ENCODE results near the gene FADS2. TPM values are rescaled to one million over a fixed set of nuclear protein-coding genes. Genes with fewer than 3 reads are reported as not detected.
A peak's percentile ranks its signal among the peaks of the same experiment; 100 is the strongest.

The FADS2 gene
- total RNA-seq, 4 donors from 2014 or later, result 1.6 to 30.7 (median 12.0) TPM

- Histone ChIP-seq H3K36me3 (peaks cover 0 to 52% (median 0%) of the 10 kb centered on the region in 3 donors), H3K27me3 (no peaks in the 10 kb centered on the region), H3K9me3 (no peaks in the 10 kb centered on the region), H3K4me3 (no peak overlapping the region), H3K27ac (no peak overlapping the region), H3K4me1 (no peaks in the 10 kb centered on the region)
- TF ChIP-seq CTCF (IDR thresholded peaks at IDR 0.05), result no peak
- no peak for TF ChIP-seq POLR2A (IDR thresholded peaks at IDR 0.05)
- peak in 1 of 3 donors; percentile 45 for DNase-seq
These were observed 23.2 kb downstream of the FADS2 start for GRCh38 chr11:61851113-61851899.

- H3K4me1 ChIP-seq, result no peaks in the 10 kb centered on the region
- H3K36me3 ChIP-seq, result peaks cover 0 to 53% (median 0%) of the 10 kb centered on the region in 3 donors
- no peak for DNase-seq
- H3K27me3 ChIP-seq, result no peaks in the 10 kb centered on the region
- TF ChIP-seq POLR2A (IDR thresholded peaks at IDR 0.05), result no peak
- TF ChIP-seq CTCF (IDR thresholded peaks at IDR 0.05), result no peak
- H3K4me3 ChIP-seq, result no peak overlapping the region
- H3K27ac ChIP-seq, result no peak overlapping the region
- no peaks in the 10 kb centered on the region for H3K9me3 ChIP-seq
These were observed 23.8 kb downstream of the FADS2 start for GRCh38 chr11:61851900-61852295.

- Histone ChIP-seq H3K36me3 (peaks cover 0 to 50% (median 0%) of the 10 kb centered on the region in 3 donors), H3K4me3 (no peak overlapping the region), H3K4me1 (no peaks in the 10 kb centered on the region), H3K9me3 (no peaks in the 10 kb centered on the region), H3K27ac (no peak overlapping the region), H3K27me3 (no peaks in the 10 kb centered on the region)
- no peak for DNase-seq
- TF ChIP-seq POLR2A (IDR thresholded peaks at IDR 0.05) (no peak), CTCF (IDR thresholded peaks at IDR 0.05) (no peak)
These were observed 25.6 kb downstream of the FADS2 start for GRCh38 chr11:61853698-61854169.

- Histone ChIP-seq H3K36me3 (peaks cover 0 to 44% (median 0%) of the 10 kb centered on the region in 3 donors), H3K9me3 (no peaks in the 10 kb centered on the region), H3K27ac (no peak overlapping the region), H3K4me3 (no peak overlapping the region), H3K4me1 (no peaks in the 10 kb centered on the region), H3K27me3 (no peaks in the 10 kb centered on the region)
- no peak for DNase-seq
- no peak for TF ChIP-seq POLR2A (IDR thresholded peaks at IDR 0.05)
- TF ChIP-seq CTCF (IDR thresholded peaks at IDR 0.05), result no peak
These were observed 26.3 kb downstream of the FADS2 start for GRCh38 chr11:61854206-61854895.

- TF ChIP-seq POLR2A (IDR thresholded peaks at IDR 0.05) (no peak), CTCF (IDR thresholded peaks at IDR 0.05) (no peak)
- DNase-seq, result no peak
- H3K4me1 ChIP-seq, result no peaks in the 10 kb centered on the region
- peaks cover 0 to 41% (median 0%) of the 10 kb centered on the region in 3 donors for H3K36me3 ChIP-seq
- H3K4me3 ChIP-seq, result no peak overlapping the region
- no peak overlapping the region for H3K27ac ChIP-seq
- no peaks in the 10 kb centered on the region for H3K27me3 ChIP-seq
- H3K9me3 ChIP-seq, result no peaks in the 10 kb centered on the region
These were observed 27.0 kb downstream of the FADS2 start for GRCh38 chr11:61854966-61855714.
